Endothelial cell of umbilical vein (primary cell): Measurements from ENCODE around the gene TSEN34.
"Not testable (repeated sequence)": the region's sequence is repeated elsewhere in the genome, so short reads cannot be mapped to it uniquely, and the experiment has no call there.

Experiments
- CTCF ChIP-seq, 2 donors: IDR thresholded peaks; 1 replicate in 1 of 2; 2 replicates in 1 of 2; pipeline ENCODE4 v1.5.1; 2011; ENCODE audit warnings: low read length in 2 of 2, mild to moderate bottlenecking in 2 of 2, moderate library complexity in 2 of 2, control low read depth in 1 of 2, inconsistent platforms in 1 of 2, low read depth in 1 of 2; ENCODE audit not compliant: insufficient read depth in 1 of 2; ENCODE audit errors: extremely low read depth in 1 of 2
- EZH2 ChIP-seq: IDR thresholded peaks from 2 replicates; pipeline ENCODE4 v1.6.1; 2012; ENCODE audit warnings: borderline replicate concordance, low read depth, mild to moderate bottlenecking, moderate library complexity, low read length, inconsistent platforms; ENCODE audit not compliant: severe bottlenecking
- JUN ChIP-seq: IDR thresholded peaks from 2 replicates; pipeline ENCODE4 v1.6.1; 2011; ENCODE audit warnings: borderline replicate concordance, low read depth; ENCODE audit not compliant: insufficient read length, insufficient read depth
- MAX ChIP-seq: IDR thresholded peaks from 2 replicates; pipeline ENCODE4 v1.6.1; 2011; ENCODE audit not compliant: insufficient read depth, insufficient read length
- MYC ChIP-seq: IDR thresholded peaks from one replicate; pipeline ENCODE4 v1.6.1; 2011; ENCODE audit warnings: mild to moderate bottlenecking, low read depth, low read length
- POLR2A ChIP-seq: IDR thresholded peaks from 2 replicates; pipeline ENCODE4 v1.6.1; 2012; ENCODE audit warnings: low read depth, mild to moderate bottlenecking, control low read depth, low read length
- POLR2AphosphoS5 ChIP-seq: IDR thresholded peaks from 2 replicates; pipeline ENCODE4 v1.6.1; 2012; ENCODE audit warnings: low read depth, mild to moderate bottlenecking, control low read depth, low read length, moderate library complexity; ENCODE audit not compliant: insufficient read depth

- TF ChIP-seq CTCF (IDR thresholded peaks at IDR 0.05; ENCODE audit: extremely low read depth in 1 of 2, insufficient read depth in 1 of 2, low read depth in 1 of 2, low read length in 2 of 2); POLR2A; POLR2AphosphoS5; MAX; EZH2; MYC; JUN: not testable (repeated sequence)
Measured at GRCh38 chr19:54171736-54172431, 19.2 kb upstream of the TSEN34 start.
